Measurements from ENCODE around the gene TMC7. TPM values are rescaled to one million over a fixed set of nuclear protein-coding genes. Genes with fewer than 3 reads are reported as not detected.
A peak's percentile ranks its signal among the peaks of the same experiment; 100 is the strongest.

Gene TMC7
- total RNA-seq, 1 donor from 2014 or later = 3.3 TPM

GRCh38 chr16:18966791-18967190 lies 16.9 kb upstream of the TMC7 start:
- H3K4me1 ChIP-seq = peaks cover 7% of the 10 kb centered on the region
- H3K27ac ChIP-seq = no peak overlapping the region
- no peaks in the 10 kb centered on the region for H3K9me3 ChIP-seq
- no peak overlapping the region for H3K4me3 ChIP-seq
- H3K27me3 ChIP-seq (ENCODE audit: low read depth) = no peaks in the 10 kb centered on the region
- DNase-seq (no peak), ATAC-seq (no peak)
- no peaks in the 10 kb centered on the region for H3K36me3 ChIP-seq
- intact Hi-C loops (cut with DNase I) = no loop called here
- TF ChIP-seq, protein P1, sequence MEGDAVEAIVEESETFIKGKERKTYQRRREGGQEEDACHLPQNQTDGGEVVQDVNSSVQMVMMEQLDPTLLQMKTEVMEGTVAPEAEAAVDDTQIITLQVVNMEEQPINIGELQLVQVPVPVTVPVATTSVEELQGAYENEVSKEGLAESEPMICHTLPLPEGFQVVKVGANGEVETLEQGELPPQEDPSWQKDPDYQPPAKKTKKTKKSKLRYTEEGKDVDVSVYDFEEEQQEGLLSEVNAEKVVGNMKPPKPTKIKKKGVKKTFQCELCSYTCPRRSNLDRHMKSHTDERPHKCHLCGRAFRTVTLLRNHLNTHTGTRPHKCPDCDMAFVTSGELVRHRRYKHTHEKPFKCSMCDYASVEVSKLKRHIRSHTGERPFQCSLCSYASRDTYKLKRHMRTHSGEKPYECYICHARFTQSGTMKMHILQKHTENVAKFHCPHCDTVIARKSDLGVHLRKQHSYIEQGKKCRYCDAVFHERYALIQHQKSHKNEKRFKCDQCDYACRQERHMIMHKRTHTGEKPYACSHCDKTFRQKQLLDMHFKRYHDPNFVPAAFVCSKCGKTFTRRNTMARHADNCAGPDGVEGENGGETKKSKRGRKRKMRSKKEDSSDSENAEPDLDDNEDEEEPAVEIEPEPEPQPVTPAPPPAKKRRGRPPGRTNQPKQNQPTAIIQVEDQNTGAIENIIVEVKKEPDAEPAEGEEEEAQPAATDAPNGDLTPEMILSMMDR (IDR thresholded peaks at IDR 0.05) = no peak

- Histone ChIP-seq H3K27ac (no peak overlapping the region), H3K4me3 (peak overlapping the region; percentile 44), H3K36me3 (no peaks in the 10 kb centered on the region), H3K4me1 (peaks cover 7% of the 10 kb centered on the region), H3K27me3 (ENCODE audit: low read depth) (no peaks in the 10 kb centered on the region), H3K9me3 (no peaks in the 10 kb centered on the region)
- intact Hi-C loops (cut with DNase I) = no loop called here
- TF ChIP-seq, protein P1 (IDR thresholded peaks at IDR 0.05) = peak; percentile 95
- peak; percentile 86 for DNase-seq
- peak; percentile 95 for ATAC-seq
Observed at GRCh38 chr16:18969050-18969854, 14.5 kb upstream of the TMC7 start.

DNA sequence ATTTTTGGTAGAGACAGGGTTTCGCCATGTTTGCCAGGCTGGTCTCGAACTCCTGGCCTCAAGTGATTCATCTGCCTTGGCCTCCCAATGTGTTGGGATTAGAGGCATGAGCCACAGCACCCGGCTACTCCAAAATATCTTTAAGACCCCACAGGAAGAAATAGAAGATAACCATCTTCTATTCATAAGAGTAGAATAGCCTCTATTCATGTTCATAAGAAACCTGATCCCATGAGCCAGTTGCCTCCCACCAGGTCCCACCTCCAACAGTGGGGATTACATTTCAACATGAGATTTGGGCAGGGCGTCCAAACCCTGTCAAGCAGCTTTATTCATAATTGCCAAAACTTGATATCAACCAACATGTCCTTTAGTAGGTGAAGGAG lies 13.9 kb upstream of the TMC7 start:
- Histone ChIP-seq H3K27me3 (ENCODE audit: low read depth) (no peaks in the 10 kb centered on the region), H3K27ac (no peak overlapping the region), H3K4me1 (peaks cover 7% of the 10 kb centered on the region), H3K36me3 (no peaks in the 10 kb centered on the region), H3K9me3 (no peaks in the 10 kb centered on the region), H3K4me3 (no peak overlapping the region)
- TF ChIP-seq, protein P1 (IDR thresholded peaks at IDR 0.05) = no peak
- ATAC-seq (no peak), DNase-seq (no peak)
- intact Hi-C loops (cut with DNase I) = no loop called here

DNA sequence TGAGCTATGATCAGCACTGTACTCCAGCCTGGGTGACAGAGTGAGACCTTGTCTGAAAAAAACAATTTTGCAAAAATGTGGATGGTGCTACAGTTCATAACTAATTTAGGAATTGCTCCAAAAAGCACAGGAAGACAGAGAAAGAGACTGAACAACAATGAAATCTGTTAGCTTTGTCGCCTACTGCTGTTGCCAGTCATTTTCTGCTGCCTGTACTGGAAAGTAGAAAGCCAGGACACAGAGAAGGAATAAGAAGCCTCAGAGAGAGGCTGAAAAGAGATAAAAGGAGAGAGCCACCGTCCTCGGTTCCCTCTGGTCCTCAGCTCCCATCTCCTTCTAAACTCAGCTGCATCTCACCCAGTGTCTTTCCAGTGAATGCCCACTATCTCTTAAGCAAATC lies 8.6 kb upstream of the TMC7 start:
- no peaks in the 10 kb centered on the region for H3K27me3 ChIP-seq (ENCODE audit: low read depth)
- TF ChIP-seq, protein P1 (IDR thresholded peaks at IDR 0.05) = no peak
- H3K27ac ChIP-seq = no peak overlapping the region
- H3K4me1 ChIP-seq = no peaks in the 10 kb centered on the region
- H3K4me3 ChIP-seq = no peak overlapping the region
- ATAC-seq (no peak), DNase-seq (no peak)
- intact Hi-C loops (cut with DNase I) = no loop called here
- H3K9me3 ChIP-seq = no peaks in the 10 kb centered on the region
- no peaks in the 10 kb centered on the region for H3K36me3 ChIP-seq

DNA sequence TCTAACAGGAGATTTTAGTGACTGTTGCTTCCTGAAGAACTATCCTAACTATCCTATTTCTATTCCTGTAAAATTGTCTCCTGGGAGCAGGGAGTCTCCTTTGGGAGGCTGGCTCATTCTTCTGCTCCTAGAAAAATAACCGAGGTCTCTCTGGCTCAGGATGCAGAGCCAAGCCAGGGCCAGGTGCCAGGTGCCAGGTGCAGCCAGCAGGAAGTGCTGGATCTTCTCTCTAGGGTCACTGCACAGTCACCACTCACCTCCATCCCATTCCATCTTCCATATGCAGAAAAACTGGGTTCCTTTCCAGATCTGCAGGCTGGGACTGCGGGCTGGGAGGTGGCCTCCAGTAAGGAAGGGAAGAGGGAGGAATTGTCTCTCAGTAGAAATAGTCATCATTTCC lies 3.8 kb upstream of the TMC7 start:
- Histone ChIP-seq H3K4me3 (no peak overlapping the region), H3K4me1 (no peaks in the 10 kb centered on the region), H3K27me3 (ENCODE audit: low read depth) (peaks cover 11% of the 10 kb centered on the region), H3K9me3 (no peaks in the 10 kb centered on the region), H3K36me3 (no peaks in the 10 kb centered on the region), H3K27ac (no peak overlapping the region)
- DNase-seq = no peak
- no peak for ATAC-seq
- intact Hi-C loops (cut with DNase I) = no loop called here
- TF ChIP-seq, protein P1 (IDR thresholded peaks at IDR 0.05) = no peak
